CD1c-positive myeloid dendritic cell (primary cell): ENCODE measurements around the gene PARD3B.

ENCODE experiments used
- DNase-seq: peaks from one replicate; pipeline ENCODE4 v3.0.0-alpha.2; 2016; ENCODE audit errors: extremely low spot score

PARD3B gene

DNA sequence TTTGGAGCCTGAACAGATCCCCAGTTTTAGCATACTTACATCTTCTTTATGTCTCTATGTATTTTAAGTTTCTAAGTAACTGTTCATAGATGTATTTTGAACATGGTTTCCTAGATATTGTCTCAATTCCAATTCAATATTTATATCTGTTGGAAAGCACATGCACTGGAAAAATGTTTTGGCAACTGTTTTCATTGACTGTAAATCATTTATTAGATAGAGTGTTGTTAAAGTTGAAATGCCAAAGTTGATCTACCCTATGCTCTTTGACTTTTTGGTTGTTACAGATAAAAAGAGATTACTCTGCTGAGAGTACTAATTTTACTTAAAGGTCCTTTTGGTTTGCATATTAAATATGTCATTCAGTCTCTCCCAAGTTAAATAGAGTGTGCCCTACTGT is 792.0 kb downstream of the PARD3B start:
- no peak for DNase-seq

DNA sequence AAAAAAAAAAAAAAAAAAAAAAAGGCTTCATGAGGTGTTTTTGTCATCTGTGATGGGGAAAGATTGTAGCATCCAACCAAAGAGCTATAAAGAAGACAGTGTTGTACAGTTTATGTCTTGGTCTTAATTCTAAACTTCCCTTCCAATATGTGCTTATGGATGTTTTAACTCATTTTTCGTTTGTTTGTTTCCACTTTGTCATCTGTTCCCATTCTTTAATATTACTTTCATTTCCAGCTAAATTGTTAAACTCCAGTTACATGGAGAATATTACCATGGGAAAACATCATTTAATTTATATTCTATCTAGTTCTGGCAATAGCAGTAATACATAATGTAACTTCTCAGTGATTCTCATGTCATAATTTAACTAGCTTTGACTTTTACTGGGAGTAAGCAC is 792.9 kb downstream of the PARD3B start:
- DNase-seq, result no peak

DNA sequence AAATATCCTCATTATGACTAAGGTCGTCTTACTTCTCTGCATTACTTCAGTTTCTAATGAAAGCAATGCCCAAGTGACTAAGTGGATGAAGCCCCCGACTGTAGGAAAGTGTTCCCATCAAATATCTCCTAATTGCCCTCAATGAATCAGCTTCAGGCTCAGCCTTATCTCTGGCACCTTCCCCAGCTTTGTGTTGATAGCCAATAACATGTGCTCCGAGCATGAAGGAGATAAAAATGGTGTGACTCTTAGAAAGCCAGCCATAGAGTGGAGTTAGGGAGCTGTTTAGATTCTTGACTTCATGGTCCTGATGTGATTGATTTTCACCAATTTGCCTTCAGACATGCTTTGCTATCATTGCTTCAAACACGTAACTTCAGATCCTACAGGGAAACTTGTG is 797.8 kb downstream of the PARD3B start:
- no peak for DNase-seq

DNA sequence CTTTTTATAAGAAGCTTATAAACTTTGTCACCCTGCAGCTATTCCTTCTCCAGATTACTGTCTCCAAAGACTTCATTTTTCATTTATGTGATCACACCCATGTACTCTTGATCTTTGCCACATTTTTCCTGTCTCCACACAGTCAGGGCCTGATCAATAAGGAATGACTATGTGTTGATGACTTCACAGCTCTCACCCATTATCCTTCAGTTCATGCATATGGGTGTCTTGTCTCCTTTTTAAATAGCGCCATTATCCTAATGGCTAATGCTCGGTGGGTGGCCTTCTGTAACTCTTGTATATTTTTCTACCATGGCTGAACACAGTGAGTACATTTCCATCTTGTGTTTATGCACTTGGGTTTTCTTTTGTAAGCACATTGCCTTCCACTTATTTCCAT is 801.4 kb downstream of the PARD3B start:
- no peak for DNase-seq

DNA sequence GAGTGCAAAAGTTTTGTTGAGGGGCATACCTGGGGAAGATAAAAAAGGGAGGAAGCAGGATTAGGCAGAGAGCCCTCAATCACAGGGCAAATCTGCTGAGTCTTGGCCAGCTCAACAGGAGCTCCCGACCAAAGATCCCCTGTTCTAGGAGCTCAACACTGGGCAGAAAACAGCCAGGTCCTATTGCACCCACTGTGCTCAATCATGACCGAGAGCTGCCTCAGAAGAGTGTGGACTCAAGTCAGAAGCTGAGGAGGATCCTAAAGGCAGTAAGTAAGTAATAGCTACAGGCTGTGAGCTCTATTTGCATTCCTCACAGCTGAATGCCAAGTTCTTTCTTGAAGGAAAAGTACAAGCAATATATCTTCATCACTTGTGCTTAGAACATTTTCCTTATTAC is 802.6 kb downstream of the PARD3B start:
- no peak for DNase-seq

DNA sequence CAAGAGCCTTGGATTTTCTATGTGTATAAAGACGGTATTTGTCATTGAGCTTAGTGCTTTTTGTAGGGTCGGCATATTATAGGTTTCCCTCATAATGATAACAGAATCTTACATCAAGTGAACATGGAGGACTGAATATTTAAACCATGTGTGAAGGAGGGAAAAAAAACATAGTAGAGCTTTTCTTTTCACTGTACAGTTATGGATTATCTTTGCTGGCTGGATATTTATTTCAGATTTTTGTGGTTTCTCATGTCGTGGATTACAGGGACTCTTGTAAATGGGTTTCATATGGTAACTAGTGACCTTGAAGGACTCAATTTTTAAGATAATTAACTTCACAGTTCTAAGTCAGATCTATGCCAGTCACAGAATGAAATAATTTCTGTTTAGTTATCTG is 806.8 kb downstream of the PARD3B start:
- no peak for DNase-seq

DNA sequence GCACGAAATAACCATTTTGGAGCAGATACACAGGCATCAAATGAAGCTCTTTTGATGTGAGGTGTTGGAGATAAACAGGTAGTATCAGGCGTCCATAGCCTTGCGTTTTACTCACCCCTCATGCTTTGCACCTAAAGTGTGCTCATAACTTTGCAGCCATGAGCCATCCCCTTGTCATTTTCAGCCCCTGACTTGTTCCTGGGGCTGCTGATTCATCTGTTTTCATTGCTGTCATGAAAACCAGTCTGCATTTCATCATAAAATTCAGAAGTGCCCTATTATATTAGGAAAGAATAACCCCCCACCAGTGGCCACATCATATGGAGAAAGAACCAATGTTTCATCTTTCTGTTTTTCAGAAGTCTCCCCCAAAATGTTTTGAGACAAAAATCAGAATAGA is 807.3 kb downstream of the PARD3B start:
- no peak for DNase-seq

DNA sequence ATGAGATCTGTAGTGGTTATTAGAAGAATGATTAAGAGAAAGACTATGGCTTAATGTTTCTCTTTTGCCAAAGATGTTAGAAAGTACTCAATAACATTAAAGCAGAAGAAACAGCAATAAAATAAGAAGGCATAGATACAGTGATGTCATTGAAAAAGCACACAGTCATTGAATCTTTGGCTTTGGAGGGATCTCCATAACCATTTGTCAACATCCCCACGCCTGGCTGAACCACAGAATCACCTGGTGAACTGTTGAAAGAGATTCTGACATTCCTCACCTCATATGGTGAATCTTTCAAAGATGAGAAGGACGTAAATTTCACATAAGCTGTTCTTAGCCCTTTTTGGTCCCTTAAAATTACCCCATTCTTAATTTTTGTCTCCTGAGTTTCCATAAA is 812.5 kb downstream of the PARD3B start:
- no peak for DNase-seq

DNA sequence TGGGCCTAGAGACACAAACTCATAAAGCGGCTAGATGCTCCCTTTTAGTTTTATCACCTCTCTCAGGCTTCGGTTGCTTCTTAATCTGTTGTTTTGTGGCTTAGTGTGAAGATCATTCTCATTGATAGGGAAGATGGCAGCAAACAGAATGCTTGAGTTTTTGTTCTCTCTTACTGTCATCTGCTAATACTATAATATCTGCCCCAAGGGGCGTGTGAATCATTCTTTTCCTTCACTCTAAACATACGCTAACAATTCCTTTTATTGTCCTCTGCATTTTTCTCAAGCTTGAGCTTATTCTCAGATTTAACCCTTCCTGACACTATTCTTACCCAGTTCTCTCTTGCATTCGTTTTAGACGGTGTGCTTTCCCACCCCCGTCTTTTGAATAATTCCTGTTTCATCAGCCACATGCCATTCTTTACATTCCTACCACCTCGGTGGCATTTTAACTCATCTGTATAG is 813.1 kb downstream of the PARD3B start:
- DNase-seq, result no peak

DNA sequence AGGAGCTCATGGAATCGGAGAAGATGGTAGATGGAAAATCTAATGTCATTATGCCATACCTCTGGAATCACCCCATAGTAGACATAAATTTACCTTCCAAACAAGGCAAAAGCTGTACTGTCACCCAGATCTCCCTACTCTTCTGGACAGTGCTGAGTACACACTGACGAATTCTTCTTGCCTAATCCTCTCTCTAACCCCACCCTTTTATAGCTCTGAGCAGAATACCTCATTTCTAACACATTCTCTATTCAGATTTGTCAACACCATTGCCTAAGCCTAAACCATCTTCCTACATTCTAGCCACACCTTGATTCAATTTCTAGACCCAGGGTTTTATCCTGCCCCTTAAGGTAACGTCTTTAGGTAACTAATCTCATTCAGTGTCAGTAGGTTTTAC is 816.0 kb downstream of the PARD3B start:
- DNase-seq, result no peak

DNA sequence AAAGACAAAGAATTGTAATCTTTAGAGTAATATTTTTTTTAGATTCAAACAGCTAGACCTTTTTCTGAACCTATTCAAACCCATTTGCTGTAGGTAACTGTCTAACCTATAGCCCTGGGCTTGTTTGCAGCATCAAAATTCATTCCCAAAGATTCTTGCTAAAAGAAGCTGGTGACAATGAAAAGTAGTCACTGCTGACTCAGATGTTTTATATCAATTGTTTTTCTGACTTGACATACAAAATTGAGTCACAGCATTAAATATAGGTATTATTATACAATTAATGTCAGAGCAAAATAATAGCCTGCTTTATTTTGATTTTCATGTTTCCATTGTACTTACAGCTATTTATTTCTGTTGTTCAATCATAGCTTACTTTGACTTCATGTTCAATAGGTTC is 816.7 kb downstream of the PARD3B start:
- no peak for DNase-seq

DNA sequence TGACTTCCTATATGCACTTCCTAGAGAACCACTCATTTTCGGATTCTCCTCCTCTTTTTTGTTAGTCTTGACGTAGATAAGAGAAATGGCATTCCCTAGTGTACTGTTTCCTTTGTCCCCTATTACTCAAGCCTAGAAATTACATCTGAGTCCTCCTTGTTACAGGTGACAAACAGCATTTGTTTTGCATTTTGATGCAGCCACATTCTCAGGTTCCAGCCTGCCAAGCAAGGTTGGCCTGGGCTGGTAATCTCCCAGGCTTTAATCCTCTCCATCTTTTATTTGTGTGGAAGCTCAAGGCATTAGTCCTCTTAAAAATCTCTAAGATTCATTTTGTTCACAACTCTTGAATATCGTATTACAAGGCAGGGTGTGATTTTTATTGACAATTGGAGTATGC is 819.0 kb downstream of the PARD3B start:
- DNase-seq, result no peak

DNA sequence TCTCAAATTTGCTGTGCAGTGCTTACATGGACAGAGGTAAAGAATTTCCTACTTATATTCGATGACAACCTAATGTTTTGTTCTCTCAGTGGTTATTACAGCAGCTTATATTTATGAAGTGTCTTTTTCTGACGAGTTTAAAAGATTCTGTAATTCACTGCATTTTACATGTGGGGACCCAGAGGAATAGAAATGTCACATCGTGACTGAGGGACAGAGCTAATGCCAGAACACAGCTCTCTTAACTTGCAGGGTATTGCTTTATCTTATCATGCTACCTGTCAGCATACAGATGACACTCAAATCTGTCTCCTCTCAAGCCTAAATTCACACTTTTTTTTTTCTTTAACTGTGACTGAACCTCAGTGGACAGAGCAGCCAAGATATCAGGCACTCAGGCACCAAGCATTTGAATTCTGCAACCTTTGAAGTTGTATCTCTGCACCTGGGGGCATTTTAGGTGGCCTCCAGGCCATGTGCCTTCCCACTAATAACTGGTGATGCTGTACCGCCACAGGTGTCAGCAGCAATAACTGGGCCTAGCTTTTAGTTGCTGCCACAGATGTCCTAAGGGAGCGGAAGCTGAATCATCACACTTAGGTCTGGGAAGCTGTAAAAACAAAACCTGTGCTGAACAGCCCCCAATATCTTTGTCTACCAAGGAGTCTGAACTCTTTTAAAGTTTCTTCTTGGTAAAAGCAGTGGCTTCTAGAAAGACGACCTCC is 821.2 kb downstream of the PARD3B start:
- DNase-seq, result no peak

DNA sequence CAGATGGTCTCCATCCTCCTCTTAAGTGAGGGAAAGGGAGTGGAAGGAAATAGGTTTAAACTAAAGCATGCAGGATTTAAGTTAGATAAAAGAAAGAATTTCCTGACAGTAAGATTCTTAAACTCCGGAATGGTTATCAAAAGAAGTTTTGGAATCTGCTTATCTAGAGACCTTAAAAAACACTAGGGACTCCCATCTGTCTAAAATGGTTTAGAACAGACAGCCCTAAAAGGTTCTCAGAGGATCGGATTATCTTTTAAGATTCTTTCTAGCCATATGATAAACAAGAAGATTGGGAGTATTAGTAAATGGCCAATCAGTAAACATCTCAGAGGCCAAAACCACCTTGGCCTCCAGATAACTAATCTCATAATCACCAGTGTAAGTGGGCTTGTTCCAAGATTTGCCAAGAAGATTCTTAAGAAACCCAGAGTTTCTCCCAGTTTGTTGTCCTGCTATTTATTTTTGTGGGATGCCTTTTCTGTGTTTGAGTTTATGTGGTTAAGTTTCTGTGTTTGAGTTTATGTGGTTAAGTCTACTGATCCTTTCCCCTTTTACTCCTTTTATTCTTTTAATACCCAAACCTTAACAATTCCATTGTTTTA is 822.2 kb downstream of the PARD3B start:
- DNase-seq, result no peak

DNA sequence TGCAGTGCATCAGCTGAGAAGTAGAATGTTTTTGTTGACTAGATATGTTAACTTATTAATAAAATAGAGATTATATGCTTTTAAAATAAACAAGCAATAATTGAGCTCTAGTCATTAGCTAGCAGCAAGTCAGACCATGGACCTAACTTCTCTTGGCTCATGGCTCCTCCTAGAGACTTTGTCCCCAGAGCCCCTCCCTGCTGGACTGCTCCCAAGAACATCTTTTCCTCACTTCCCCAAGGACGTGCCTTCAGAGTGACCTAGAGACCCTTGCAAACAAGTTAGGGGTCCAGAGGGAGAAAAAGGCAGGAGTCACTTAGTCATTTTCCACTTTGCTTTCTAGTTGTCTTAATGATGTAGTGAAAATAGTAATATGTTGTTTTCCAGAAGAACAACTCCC is 824.5 kb downstream of the PARD3B start:
- DNase-seq, result no peak

DNA sequence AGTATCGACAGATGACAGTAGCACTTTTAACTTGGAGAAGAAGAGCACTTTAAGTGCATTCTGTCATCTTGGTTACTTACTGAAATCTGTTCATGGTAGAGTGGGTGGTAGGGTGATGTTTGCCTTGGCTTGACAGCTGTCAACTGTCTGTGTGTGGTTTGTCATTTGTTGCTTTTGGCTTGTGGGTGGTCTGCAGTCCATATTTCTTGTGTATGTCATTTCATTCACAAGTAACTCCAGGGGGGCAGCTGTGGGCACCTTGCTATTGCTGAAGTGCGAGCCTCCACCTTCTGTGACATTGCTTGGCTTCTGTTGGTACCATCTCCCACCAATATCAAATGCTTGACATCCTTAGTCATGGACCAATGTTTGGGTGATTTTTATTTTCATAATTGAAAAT is 825.5 kb downstream of the PARD3B start:
- DNase-seq, result no peak

DNA sequence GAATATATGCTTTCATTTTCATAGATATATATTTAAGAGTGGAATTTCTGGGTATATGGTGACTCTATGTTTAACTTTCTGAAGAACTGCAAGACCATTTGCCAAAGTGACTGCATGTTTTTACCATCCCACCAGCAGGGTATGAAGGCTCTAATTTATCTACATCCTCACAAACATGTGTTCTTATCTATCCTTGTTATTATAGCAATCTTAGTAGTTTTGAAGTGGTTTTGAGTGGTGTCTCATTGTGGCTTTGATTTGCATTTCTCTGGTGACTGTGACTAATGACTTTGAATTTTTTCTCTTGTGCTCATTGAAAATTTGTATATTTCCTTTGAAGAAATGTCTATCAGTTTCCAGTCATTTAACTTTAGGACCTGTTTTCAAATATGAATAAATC is 826.9 kb downstream of the PARD3B start:
- no peak for DNase-seq

DNA sequence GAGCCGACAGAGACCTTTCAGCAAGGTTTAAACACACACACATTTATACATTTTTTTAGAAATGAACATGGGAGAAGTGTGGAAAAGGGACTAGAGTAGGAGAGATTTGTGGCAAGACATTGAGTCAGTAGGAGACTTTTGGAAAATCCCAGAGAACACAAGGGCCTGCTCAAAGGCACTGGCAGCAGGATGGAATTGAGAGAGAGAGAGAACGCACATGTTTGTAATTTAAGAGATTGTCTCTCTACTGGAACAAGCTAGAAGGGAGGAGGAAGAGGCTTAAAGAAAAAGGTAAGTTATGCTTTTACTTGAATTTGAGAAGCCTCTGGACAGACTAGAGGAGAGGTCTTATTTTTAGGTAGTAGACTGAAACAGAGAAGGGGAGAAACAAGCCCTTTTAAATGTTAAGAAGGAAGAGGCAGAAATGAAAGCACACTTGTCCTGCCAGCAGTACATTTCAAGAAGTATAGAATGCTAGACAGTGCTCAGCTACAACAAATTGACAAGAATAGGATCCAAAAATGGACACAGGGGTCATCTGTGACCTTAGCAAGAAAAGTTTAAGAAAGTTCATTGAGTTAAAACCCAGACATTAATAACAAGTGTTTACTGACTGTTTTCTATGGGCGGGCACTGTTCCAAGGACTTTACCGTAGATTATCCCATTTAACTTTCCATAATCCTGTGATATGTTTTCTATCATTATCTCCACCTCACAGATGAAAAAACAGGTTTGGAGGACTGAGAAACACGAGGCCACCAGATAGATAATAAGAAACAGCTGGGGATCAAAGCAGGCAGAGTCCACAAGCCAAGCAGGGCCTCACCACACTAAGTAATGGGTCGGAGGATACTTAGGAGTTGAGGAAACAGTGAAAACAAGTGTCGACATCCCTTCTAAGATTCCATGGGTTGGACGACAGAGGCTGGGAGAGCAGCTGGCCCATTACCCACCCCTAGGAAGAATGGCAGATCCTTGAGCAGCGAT is 830.5 kb downstream of the PARD3B start:
- DNase-seq, result no peak

DNA sequence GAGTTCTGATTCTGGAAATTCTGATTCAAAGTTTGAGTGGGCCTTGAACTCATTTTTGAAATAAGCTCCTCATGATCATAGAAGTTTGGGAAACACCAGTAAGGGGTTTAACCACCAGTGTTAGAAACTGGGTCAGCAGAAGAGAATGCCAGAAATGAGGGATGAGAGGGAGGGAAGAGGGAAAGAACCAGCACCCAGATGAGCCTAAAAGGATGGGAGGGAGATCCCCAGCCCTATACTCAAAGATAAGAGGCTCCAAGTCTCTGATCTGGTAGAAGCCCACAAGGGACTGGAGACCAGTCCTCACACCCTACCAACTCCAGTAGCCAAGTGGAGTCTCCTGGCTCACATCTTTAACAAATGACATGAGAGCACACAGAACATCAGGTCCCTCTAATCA is 832.0 kb downstream of the PARD3B start:
- DNase-seq, result no peak

DNA sequence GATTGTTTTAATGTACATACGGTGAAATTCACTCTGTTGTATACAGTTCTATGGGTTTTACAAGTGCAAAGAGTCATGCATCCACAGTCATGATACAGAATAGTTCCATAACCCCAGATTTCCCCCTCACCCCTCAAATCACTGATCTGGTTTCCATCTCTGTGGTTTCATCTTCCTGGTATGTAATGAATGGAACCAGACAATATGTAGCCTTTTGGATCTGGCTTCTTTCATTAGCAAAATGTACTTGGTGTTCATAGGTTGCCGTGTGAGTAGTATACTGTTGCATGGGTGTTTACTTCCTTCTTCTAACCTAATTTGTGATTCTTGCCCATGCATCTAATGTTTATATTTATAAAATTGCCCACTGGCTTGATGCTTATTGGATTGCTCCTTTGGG is 838.3 kb downstream of the PARD3B start:
- no peak for DNase-seq

DNA sequence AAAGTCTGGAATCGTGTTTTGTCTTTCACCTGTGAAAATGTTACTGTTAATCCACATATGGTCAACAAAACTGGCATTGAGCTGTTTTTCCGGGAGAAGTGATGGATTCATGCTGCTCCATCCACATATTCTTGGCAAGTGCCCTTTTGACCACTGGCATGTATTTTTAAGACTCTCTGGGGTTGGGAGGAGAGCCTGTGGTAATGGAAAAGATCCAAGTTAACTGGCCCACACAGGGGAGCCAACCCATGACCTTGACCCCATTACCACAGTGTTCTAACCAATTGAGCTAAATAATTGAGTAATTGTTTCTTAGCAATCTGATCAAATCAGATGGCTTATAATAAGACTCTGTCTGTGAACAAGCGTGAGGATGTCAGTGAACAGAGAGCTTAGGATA is 840.8 kb downstream of the PARD3B start:
- DNase-seq, result no peak

DNA sequence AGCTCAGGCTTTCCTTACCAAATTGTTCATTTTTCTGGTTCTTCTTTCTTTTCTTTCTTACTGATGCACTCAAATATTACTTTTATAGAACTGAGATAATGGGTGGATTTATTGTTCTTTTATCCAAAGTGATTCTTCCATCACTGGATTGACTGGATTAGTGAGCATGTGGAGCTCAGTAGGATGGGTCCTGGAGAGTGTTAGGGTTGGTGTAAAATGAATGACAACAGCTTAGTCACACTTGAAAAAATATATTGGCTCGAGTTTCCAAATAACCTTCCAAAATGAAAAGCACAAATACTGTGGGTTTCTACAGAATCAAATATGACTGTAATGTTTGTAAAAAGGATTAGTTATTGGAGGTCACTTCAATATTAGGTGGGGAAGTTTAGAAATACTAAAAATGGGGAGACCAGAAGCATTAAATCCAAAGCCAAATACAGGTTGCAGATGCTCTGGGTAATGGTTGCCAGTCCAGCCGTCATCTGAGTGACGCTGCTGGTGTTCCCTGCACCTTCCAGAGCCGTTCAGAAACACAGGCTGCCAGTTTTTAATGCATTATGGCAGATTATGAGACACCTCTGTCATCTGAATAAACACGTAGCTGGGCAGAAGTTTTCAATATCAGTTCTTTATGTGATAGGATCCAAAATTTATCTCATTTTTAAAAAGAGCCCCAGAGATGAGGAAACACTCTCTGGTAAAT is 842.2 kb downstream of the PARD3B start:
- no peak for DNase-seq
